HL-60 (cell line): ENCODE measurements around the gene TRIM17.

Source experiments
- DNase-seq, 2 experiments: peaks; one replicate each; pipeline ENCODE4 v3.0.0-alpha.2; 2010 to 2020; ENCODE audit warnings: low read depth in 1 of 2, low spot score in 1 of 2
- H3K27ac ChIP-seq: fragments of 250-450 bp; sonication (Bioruptor Pico); replicated peaks from 2 replicates; pipeline ENCODE4 v1.5.1; 2020; ENCODE audit warnings: mild to moderate bottlenecking, moderate library complexity
- H3K27me3 ChIP-seq: fragments of 250-450 bp; sonication (Bioruptor Pico); 2 replicates; pipeline ENCODE4 v1.5.1; 2021; ENCODE audit warnings: mild to moderate bottlenecking, moderate library complexity; ENCODE audit not compliant: insufficient read depth, poor library complexity, severe bottlenecking
- H3K4me3 ChIP-seq: replicated peaks from 2 replicates; pipeline ENCODE4 v1.5.1; 2011; ENCODE audit warnings: mild to moderate bottlenecking, control low read depth, low read length; ENCODE audit not compliant: insufficient read depth
- CTCF ChIP-seq: IDR thresholded peaks from one replicate; pipeline ENCODE4 v1.5.1; 2011; ENCODE audit warnings: low read length, control low read depth, inconsistent platforms; ENCODE audit not compliant: insufficient read depth
- GABPA ChIP-seq: IDR thresholded peaks from 2 replicates; pipeline ENCODE4 v1.6.1; 2012; ENCODE audit warnings: low read depth
- POLR2AphosphoS5 ChIP-seq: IDR thresholded peaks from 2 replicates; pipeline ENCODE4 v1.6.1; 2012; ENCODE audit warnings: low read depth
- REST ChIP-seq: IDR thresholded peaks from 2 replicates; pipeline ENCODE4 v1.6.1; 2012; ENCODE audit warnings: low read depth; ENCODE audit not compliant: insufficient replicate concordance
- SPI1 ChIP-seq: IDR thresholded peaks from 2 replicates; pipeline ENCODE4 v1.6.1; 2012; ENCODE audit warnings: low read depth, mild to moderate bottlenecking, borderline replicate concordance

The TRIM17 gene

GRCh38 chr1:228398741-228399461, 17.8 kb downstream of the TRIM17 start:
- Histone ChIP-seq H3K27me3 (no peaks in the 10 kb centered on the region), H3K27ac (no peak overlapping the region), H3K4me3 (no peak overlapping the region)
- no peak for DNase-seq
- TF ChIP-seq SPI1 (no peak), GABPA (no peak), POLR2AphosphoS5 (no peak), CTCF (no peak), REST (no peak)

DNA sequence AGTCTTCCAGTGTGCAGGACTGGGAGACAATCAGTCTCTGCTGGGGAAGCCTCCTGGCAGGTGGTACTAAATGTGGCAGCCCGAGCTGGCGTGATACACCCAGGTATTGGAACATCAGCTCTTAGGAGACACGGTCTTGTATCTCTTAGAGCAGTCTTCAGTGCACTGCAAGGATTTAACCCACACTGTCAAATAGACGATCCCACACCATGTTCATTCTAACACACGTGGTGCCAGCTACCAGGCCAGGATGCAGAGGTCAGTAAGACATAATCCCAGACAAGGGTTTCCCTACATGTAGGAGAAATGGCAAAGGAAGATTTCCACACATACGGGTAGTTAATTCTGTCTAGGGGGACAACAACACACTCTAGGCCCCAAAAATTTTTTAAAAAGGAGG, 18.7 kb downstream of the TRIM17 start:
- TF ChIP-seq CTCF (no peak), POLR2AphosphoS5 (no peak), GABPA (no peak), REST (no peak)
- Histone ChIP-seq H3K27me3 (no peaks in the 10 kb centered on the region), H3K27ac (no peak overlapping the region), H3K4me3 (no peak overlapping the region)
- no peak for DNase-seq

DNA sequence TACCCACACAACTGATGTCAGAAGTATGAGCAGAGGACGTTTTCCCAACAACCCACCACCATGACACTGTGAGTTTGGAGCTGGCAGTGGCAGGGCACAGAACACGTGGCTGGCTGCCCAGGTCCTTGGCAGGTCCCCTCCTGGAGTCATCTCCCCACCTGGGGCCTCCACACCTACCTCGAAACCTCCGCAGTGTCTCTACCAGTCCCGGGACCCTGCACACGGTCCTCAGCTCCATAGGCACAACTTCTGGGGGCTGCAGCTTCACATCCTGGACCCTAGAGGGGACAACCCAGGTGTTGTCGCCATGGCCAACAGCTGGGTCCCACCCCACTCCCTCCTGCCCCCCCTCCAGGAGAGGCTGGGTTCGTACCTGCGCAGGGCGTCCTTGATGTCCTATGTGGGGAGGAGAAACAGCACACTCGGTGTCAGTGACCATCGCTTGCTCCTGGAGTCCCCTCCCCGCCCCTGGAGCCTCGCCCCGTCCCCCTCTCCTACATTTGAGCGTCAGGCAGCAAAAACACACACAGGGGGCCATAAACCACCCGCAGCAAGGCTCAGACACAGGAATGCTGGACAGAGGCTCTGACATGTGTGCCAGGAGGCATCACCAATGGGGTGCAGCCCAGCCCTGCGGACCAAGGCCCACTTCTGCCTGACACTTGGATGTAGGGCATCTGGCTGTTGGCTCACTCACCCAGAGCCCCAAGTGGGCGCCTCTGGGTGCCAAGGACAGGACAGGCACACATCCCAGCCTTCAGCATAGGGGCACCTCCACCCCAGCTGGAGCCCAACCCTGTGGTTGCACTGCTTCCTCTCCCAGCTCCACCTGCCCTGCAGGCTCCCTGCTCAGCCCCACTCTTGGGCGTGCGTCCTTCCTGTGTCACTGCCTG, 19.6 kb downstream of the TRIM17 start:
- no peak for DNase-seq
- Histone ChIP-seq H3K27ac (no peak overlapping the region), H3K27me3 (no peaks in the 10 kb centered on the region), H3K4me3 (no peak overlapping the region)
- TF ChIP-seq REST (no peak), POLR2AphosphoS5 (no peak)
